ENCODE data around the gene MARS1.
"Not testable (repeated sequence)": the region's sequence is repeated elsewhere in the genome, so short reads cannot be mapped to it uniquely, and the experiment has no call there.

The MARS1 gene

DNA sequence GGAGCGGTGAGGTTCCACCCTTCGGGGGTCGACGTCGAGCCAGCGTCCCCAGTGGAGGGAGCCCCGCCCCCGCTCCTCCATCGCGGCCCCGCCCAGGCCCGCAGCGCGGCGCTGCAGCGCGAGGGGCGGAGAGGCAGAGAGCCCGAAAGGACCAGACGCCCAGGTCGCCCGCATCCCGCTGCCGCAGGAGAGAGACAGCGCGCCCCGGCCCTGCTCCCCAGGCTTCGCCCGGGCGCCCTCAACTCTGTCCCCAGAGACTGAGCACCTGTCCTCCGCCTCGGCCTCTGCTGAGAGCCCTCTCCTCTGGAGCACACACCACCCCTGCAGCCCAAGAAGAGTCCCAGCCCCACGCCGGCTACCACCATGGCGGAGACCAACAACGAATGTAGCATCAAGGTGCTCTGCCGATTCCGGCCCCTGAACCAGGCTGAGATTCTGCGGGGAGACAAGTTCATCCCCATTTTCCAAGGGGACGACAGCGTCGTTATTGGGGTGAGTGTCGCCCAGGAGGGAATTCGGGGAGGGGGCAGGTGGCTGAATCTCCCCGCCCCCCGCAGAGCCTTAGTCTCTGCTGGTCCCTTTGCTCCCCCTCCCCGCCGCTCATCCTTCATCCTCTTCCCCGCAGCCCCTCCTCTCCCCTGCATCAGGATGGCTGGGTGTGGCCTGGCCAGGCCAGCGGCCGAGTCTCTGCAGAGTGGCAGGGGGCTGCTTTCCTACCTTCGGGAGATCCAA lies 62.2 kb downstream of the MARS1 start, which contains the start of gene KIF5A:
KIF5A (plus strand) TSS at position 136 of the 732 bp plus-strand sequence; CDS start at position 364, 228 bp downstream.
- peak; percentile 56 to 58 for DNase-seq (ENCODE audit: low read depth in 2 of 2)

- no peak for DNase-seq (ENCODE audit: low read depth in 2 of 2)
These were observed 63.0 kb downstream of the MARS1 start for GRCh38 chr12:57550641-57551549.

- no peak for DNase-seq (ENCODE audit: low read depth in 2 of 2)
These were observed 63.9 kb downstream of the MARS1 start for GRCh38 chr12:57551637-57552305.

DNA sequence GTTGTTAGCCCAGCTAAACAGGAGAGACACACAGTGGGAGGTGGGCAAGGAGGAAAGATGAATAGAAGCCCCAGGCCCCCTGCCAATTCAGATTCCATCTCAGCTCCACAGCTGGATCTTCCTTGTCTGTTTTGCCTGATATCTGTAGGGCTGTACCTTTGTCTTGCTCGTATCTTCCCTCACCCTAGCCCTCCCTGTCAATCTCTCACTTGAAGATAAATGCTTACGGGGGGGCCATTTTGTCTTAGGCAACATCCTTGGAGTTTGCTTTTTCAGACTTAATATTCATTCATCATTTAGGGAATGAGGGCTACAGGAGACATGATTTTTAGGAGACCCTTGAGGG lies 64.4 kb downstream of the MARS1 start:
- DNase-seq (ENCODE audit: low read depth in 2 of 2), result no peak

- no peak for DNase-seq (ENCODE audit: low read depth in 2 of 2)
These were observed 65.0 kb downstream of the MARS1 start for GRCh38 chr12:57552835-57553313.

DNA sequence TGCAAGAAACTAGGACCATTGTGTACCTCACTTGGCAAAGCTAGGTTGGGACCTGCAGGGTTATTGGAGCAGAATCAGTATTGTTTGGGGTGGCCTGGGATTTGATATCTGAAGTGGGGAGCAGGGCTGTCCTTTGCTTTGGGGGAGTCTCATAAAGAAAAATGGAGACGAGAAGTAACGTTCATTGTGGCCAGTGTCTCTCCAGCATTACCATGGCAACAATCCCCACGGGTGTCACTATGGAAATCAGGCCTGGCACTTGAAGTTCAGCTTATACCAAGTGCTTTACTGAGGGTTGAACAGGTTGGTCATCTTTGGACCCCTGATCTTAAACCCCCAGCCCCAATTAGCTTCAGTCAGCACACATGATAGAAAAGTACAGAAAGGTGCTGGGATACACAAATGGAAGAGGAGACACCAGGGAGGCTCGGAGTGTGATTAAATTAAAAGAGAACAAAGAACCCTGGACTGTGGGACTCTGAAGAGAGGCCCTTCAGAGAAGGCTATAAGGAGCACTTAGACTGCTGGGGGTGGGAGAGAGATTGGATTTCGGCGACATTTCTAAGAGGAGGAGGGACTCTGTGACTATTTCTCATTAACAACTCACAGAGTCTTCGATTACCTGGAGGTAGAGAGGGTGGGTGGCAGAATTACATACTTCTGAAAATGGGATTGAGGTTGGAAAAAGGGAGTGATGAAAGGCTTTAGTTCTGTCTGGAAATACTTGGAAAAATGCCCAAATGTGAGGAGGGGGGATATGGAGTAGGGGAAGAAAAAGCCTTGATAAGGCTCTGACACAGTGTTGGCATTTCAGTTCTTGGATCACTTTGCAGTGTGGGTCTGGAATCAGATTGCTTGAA lies 65.7 kb downstream of the MARS1 start:
- DNase-seq (ENCODE audit: low read depth in 2 of 2), result no peak

DNA sequence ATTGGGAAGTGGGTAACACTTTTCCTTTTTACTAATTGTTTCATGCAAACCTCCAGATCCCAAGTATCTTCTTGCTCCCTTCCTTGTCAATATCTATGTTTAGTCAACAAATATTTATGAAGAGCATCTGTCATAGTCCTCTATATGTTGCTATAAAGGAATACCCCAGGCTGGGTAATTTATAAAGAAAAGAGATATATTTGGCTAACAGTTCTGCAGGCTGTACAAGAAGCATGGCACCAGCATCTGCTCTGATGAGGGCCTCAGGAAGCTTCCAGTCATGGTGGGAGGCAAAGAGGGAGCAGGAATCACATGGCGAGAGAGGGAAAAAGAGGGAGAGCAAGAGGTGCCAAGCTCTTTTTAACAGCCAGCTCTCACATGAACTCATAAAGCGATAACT lies 66.6 kb downstream of the MARS1 start:
- DNase-seq (ENCODE audit: low read depth in 2 of 2), result no peak

GRCh38 chr12:57554897-57555296 lies 67.0 kb downstream of the MARS1 start:
- DNase-seq (ENCODE audit: low read depth in 2 of 2), result no peak

GRCh38 chr12:57558864-57559263 lies 71.0 kb downstream of the MARS1 start:
- no peak for DNase-seq (ENCODE audit: low read depth in 2 of 2)

DNA sequence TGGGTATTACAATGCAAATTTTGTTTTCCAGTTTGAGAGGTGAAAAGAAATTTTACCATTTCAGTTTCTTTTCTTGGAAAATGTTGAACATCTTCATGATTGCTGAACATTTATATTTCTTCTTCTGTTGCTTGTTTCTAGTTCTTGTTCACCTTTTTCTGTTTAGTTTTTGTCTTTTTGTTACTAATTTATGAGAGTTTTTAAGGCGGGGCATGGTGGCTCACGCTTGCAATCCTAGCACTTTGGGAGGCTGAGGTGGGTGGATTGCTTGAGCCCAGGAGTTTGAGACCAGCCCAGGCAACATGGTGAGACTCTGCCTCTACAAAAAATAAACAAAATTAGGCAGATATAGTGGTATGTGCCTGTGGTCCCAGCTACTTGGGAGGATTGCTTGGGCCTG lies 72.6 kb downstream of the MARS1 start:
- DNase-seq (ENCODE audit: low read depth in 2 of 2), result no peak

DNA sequence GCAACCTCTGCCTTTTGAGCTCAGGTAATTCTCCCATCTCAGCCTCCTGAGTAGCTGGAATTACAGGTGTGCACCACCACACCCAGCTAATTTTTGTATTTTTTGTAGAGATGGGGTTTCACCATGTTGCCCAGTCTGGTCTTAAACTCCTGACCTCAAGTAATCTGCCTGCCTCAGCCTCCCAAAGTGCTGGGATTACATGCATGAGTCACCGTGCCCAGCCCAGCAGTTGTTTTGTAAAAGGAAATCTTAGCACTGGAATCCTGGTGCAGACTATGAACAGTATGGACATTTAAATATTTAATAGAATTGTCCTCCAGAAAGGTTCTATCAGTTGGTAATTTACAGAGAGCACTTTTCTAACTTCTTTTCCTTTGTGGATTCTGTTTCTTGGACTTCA lies 73.2 kb downstream of the MARS1 start:
- not testable (repeated sequence) for DNase-seq (ENCODE audit: low read depth in 2 of 2)

- no peak for DNase-seq (ENCODE audit: low read depth in 2 of 2)
These were observed 75.5 kb downstream of the MARS1 start for GRCh38 chr12:57563358-57563757.

GRCh38 chr12:57564178-57564740 lies 76.4 kb downstream of the MARS1 start:
- no peak for DNase-seq (ENCODE audit: low read depth in 2 of 2)
